NCI-H1694 (cell line): Measurements from ENCODE around the gene TTC23L.
A peak's percentile ranks its signal among the peaks of the same experiment; 100 is the strongest.
"Not testable (repeated sequence)": the region's sequence is repeated elsewhere in the genome, so short reads cannot be mapped to it uniquely, and the experiment has no call there.

Source experiments
- DNase-seq: peaks from one replicate; lab custom pipeline; 2025; lab: John Stamatoyannopoulos, UW

Gene TTC23L

GRCh38 chr5:34923256-34923655, 84.3 kb downstream of the TTC23L start:
- DNase-seq, result not testable (repeated sequence)

DNA sequence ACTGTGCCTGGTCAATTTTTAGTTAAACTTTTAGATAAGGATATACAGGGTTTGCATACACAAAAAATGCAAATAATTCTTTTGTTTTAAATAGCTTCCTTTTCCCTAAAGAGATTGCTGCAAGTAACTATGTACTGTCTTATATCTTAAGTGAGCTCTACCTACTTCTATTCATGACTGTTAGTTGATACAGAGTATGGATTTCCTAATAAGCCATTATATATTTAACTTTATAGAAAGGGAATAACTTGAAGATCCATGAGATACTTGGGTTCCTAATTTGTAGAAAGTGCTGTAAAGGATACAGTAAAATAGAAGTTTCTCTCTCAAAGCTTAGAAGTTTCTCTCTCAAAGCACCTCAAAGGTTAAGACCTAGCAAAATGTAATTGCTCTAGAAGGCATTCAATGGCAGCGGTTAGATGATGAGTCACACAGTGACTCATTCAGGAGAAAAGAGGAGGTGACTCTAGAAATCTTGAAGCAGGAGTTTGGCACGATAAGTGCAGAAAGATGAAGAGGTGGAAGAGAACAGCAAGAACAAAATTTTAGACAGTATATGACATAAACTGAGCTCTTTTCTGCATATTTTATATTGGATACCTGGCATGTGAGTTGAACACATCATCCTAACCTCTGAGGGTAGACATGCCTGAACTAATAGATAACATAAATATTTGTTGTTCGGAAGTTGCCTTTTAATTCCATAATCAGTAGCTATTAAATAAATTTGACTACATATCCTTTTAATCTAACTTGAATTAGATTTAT, 84.9 kb downstream of the TTC23L start:
- DNase-seq, result no peak

DNA sequence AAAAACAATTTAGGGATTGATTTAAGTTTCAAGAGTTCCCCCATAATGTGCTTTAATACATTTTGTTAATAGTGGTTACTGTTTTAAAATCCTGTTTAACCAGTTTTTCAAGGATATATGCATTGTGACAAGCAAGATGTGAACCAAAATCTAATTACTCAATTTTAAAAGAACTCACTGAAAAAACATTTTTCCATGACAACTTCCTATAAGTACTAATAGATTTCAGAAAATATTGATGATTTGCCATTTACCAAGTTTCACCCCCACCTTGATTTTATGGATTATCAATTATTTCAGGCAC, 85.5 kb downstream of the TTC23L start:
- DNase-seq, result no peak

DNA sequence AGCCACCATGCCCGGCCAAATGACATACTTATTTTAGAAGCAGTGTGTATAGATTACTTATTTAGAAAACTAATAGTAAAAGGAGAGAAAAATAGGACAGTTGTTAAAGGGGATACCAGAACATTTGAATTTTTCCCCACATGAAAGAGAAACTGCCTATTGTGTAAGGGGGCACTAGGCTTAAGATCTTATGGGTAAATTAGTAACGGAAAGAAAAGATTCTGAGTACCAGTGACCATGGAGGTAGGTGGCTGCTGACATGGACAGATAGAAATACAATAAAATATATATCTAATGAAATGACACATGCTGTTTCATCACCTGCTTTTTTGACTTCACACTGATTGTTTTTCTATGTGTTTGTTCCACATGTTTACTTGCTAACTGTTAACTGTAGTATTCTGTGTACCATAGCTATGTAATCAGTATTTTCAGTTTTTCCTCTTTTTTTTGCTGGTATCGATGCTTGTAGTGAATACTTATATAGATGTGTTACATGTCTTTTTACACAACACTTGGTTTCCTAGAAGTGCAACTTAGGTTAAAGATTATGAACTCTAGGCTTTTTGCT, 87.4 kb downstream of the TTC23L start:
- DNase-seq, result no peak

GRCh38 chr5:34927785-34928184, 88.8 kb downstream of the TTC23L start:
- DNase-seq, result no peak

GRCh38 chr5:34928267-34928666, 89.3 kb downstream of the TTC23L start:
- DNase-seq, result no peak

DNA sequence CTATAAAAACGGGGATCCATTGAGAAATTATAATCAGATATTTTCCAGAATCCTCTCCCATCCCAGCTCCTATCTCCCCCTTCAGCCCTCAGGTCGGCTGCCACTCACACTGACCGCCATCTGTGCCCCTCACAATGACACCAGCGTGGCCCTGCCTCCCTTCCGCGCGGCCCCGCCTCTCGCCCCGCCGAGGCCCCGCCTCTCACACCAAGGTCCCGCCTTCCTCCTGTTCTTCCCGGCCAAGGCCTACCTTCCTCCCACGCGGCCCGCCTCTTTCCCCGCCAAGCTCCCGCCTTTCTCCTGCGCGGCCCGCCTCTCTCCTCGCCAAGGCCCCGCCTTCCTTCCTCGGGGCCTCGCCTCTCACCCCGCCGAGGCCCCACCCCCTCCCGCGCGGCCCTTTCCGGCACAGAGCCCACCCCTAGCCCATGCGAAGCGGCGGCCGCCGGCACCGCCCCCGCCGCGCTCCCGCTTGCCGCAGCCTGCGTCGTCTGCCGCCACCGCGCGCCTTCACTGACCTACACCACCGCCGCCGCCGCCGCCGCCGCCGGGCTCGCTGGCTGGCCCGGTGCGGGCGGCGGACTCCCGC, 90.3 kb downstream of the TTC23L start, which contains the start of gene DNAJC21:
Gene DNAJC21 (plus strand): TSS at position 426 of the 586 bp plus-strand sequence. CDS start 261 bp downstream, outside the sequence.
- peak; percentile 96 for DNase-seq

DNA sequence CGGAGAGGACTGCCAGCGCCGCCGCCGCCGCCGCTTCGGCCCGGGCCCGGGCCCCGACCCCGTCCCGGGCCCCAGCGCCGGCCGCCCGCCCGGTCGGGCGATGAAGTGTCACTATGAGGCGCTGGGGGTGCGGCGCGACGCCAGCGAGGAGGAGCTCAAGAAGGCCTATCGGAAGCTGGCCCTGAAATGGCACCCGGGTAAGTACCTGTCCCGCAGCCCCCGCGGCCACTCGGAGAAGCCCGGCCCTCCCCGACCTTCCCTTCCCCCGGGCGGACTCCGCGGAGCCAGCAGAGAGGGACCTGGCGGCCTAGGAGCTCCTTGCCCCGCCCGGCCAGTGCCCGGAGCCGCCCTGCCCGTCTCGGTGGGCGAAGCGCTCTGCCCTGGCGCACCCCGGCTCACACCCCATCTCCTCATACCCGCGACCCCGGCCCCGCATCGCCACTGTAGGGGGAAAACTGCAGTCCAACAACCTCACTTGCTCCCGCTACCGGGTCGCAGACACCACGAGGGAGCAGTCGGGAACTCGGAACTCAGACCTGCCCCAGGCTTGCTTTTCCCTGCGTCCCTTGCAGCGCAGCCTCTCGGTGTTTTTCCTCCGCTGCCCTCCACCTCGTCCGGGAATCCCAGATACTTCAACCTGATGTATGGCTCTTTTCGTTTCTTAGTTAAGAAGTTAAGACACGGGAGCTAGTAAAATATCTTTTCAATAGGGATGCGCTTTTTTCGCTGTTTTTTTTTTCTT, 90.9 kb downstream of the TTC23L start:
- DNase-seq, result peak; percentile 46

DNA sequence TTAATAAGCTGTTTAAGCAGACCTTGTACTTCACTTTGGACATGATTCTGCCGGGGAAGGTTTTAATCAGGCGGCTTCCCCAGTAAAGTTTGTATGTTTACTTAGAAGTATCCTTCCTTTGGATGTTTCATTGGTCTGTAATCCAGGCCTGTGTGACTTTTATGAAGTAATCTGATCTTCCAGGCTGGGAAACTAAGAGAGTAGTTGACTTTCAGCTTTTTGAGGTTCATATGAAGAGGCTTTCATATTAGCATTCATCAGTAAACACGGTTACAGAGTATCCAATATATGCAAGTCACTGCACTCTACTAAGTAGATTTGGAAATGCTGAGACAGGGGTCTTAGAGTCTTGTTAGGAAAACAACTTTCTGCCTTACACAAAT, 91.5 kb downstream of the TTC23L start:
- no peak for DNase-seq

GRCh38 chr5:34930870-34931269, 91.9 kb downstream of the TTC23L start:
- DNase-seq, result no peak

- no peak for DNase-seq
Measured at GRCh38 chr5:34932947-34933346, 94.0 kb downstream of the TTC23L start.

DNA sequence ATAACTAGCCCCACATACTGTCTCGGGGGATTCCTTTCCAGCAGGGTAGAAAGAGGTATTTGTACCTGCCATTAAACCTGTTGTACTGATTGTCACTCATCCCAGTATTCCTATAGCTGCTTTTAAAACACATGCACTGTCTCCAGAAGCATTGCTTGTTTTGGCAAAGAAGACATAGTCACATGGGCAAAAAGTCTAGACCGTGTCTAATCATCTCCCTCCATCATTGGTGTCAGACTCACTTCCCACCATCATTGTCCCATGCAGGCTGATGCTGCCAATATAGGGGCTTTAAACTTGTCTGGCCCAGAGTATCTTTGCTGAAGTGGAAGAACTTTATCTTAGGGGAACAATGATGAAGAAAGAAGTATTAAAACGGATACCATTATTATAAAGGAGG, 103.0 kb downstream of the TTC23L start:
- no peak for DNase-seq

- DNase-seq, result no peak
Measured at GRCh38 chr5:34944044-34944443, 105.1 kb downstream of the TTC23L start.

GRCh38 chr5:34944460-34945047, 105.6 kb downstream of the TTC23L start:
- no peak for DNase-seq
